H1 (cell line): Measurements from ENCODE around the gene TLK2. TPM values are rescaled to one million over a fixed set of nuclear protein-coding genes. Genes with fewer than 3 reads are reported as not detected.

Experiments
- CTCF ChIA-PET: fragments of 300-600 bp; sonication (Branson Sonifier 250); formaldehyde crosslinking; loops from one replicate; lab custom pipeline; 2021; ENCODE audit not compliant: partially characterized antibody; lab: Charles Lee
- POLR2A ChIA-PET: fragments of 300-600 bp; sonication (Branson Sonifier 250); formaldehyde crosslinking; loops from one replicate; lab custom pipeline; 2021; ENCODE audit warnings: inconsistent platforms; ENCODE audit not compliant: partially characterized antibody; lab: Charles Lee
- DNase-seq, 2 experiments: peaks; one replicate each; pipeline versions ENCODE4 v3.0.0 to v3.0.0-alpha.2; 2010 to 2022; ENCODE audit warnings: low spot score in 2 of 2, low read depth in 1 of 2, mixed read lengths in 1 of 2
- FAIRE-seq: peaks from 2 replicates; lab custom pipeline; 2011; peaks lifted over from hg19 to GRCh38; lab: Jason Lieb, UNC
- H2AFZ ChIP-seq: 2 replicates; pipeline ENCODE4 v1.8.1; 2012; ENCODE audit warnings: low read length, inconsistent platforms
- H2AK5ac ChIP-seq: 2 replicates; pipeline ENCODE4 v1.6.1; 2013; ENCODE audit warnings: low read depth, low read length
- H2BK120ac ChIP-seq: replicated peaks from 2 replicates; pipeline ENCODE3; 2013; ENCODE audit warnings: low read depth, low read length, inconsistent platforms
- H2BK12ac ChIP-seq: 2 replicates; pipeline ENCODE4 v1.6.1; 2013; ENCODE audit warnings: low read depth, low read length
- H2BK15ac ChIP-seq: 2 replicates; pipeline ENCODE4 v1.6.1; 2013; ENCODE audit warnings: low read length
- H2BK20ac ChIP-seq: 2 replicates; pipeline ENCODE4 v1.6.1; 2013; ENCODE audit warnings: low read length
- H2BK5ac ChIP-seq: 2 replicates; pipeline ENCODE4 v1.6.1; 2013; ENCODE audit warnings: low read depth, low read length
- H3K14ac ChIP-seq: 2 replicates; pipeline ENCODE4 v1.6.1; 2013; ENCODE audit warnings: inconsistent platforms; ENCODE audit not compliant: insufficient read length
- H3K18ac ChIP-seq: 2 replicates; pipeline ENCODE4 v1.6.1; 2013; ENCODE audit warnings: low read length; ENCODE audit errors: extremely low read depth
- H3K23ac ChIP-seq: 2 replicates; pipeline ENCODE4 v1.6.1; 2013; ENCODE audit warnings: inconsistent platforms; ENCODE audit not compliant: insufficient read length
- H3K23me2 ChIP-seq: 2 replicates; pipeline ENCODE4 v1.6.1; 2013; ENCODE audit warnings: low read depth, low read length
- H3K27ac ChIP-seq: 2 replicates; pipeline ENCODE4 v1.6.1; 2011; ENCODE audit warnings: low read depth, low read length, inconsistent platforms
- H3K27me3 ChIP-seq, 4 experiments: replicated peaks in 1 of 4; 1 replicate in 1 of 4; 2 replicates in 3 of 4; pipeline versions ENCODE4 v1.6.1 to v1.8.1; 2011 to 2013; ENCODE audit warnings: low read length in 3 of 4, mild to moderate bottlenecking in 3 of 4, inconsistent platforms in 2 of 4, mixed read lengths in 2 of 4, moderate library complexity in 1 of 4; ENCODE audit not compliant: control insufficient read depth in 3 of 4, insufficient read depth in 3 of 4; ENCODE audit errors: extremely low read depth in 1 of 4
- H3K36me3 ChIP-seq, 4 experiments: 2 replicates each; pipeline versions ENCODE4 v1.6.1 to v1.8.1; 2011 to 2013; ENCODE audit warnings: mild to moderate bottlenecking in 4 of 4, low read length in 3 of 4, moderate library complexity in 2 of 4, control low read depth in 1 of 4, inconsistent platforms in 1 of 4; ENCODE audit not compliant: insufficient read depth in 4 of 4, control insufficient read depth in 2 of 4
- H3K4ac ChIP-seq: replicated peaks from 2 replicates; pipeline ENCODE3; 2013; ENCODE audit warnings: low read length, low read depth, mixed read lengths, inconsistent platforms; ENCODE audit not compliant: insufficient read length
- H3K4me1 ChIP-seq, 4 experiments: replicated peaks in 1 of 4; 1 replicate in 1 of 4; 2 replicates in 3 of 4; pipeline versions ENCODE4 v1.6.1 to v1.8.1; 2011 to 2013; ENCODE audit warnings: low read length in 3 of 4, inconsistent platforms in 2 of 4, mixed read lengths in 1 of 4; ENCODE audit not compliant: insufficient read depth in 4 of 4, control insufficient read depth in 3 of 4
- H3K4me2 ChIP-seq, 2 experiments: 2 replicates each; pipeline versions ENCODE4 v1.6.1 to v1.8.1; 2011 to 2013; ENCODE audit warnings: low read depth in 2 of 2, low read length in 2 of 2, control low read depth in 1 of 2, inconsistent platforms in 1 of 2, mild to moderate bottlenecking in 1 of 2; ENCODE audit not compliant: insufficient read depth in 1 of 2
- H3K4me3 ChIP-seq, 4 experiments: fragments of 200-600, 300-600 bp in 1 of 4; sonication (generic), shearing (Covaris generic), sonication (Bioruptor Twin) in 1 of 4; 2 replicates each; pipeline versions ENCODE4 v1.5.1 to v1.8.1; 2011 to 2016; ENCODE audit warnings: low read length in 4 of 4, low read depth in 3 of 4, control low read depth in 2 of 4, inconsistent platforms in 2 of 4, mild to moderate bottlenecking in 2 of 4, mixed read lengths in 1 of 4, moderate library complexity in 1 of 4; ENCODE audit not compliant: insufficient read depth in 2 of 4; ENCODE audit errors: extremely low read depth in 1 of 4
- H3K56ac ChIP-seq: replicated peaks from 2 replicates; pipeline ENCODE3; 2013; ENCODE audit warnings: low read depth, mild to moderate bottlenecking, mixed read lengths, low read length, inconsistent platforms; ENCODE audit not compliant: insufficient read length
- H3K79me1 ChIP-seq: 2 replicates; pipeline ENCODE4 v1.6.1; 2013; ENCODE audit warnings: low read depth, low read length, control low read depth
- H3K79me2 ChIP-seq, 2 experiments: 2 replicates each; pipeline versions ENCODE4 v1.6.1 to v1.8.1; 2012 to 2013; ENCODE audit warnings: low read length in 2 of 2, mild to moderate bottlenecking in 2 of 2, inconsistent platforms in 1 of 2; ENCODE audit not compliant: insufficient read depth in 2 of 2, control insufficient read depth in 1 of 2
- H3K9ac ChIP-seq, 4 experiments: replicated peaks in 1 of 4; 1 replicate in 1 of 4; 2 replicates in 3 of 4; pipeline versions ENCODE4 v1.6.1 to v1.8.1; 2011 to 2013; ENCODE audit warnings: low read depth in 3 of 4, low read length in 3 of 4, control low read depth in 2 of 4, mild to moderate bottlenecking in 2 of 4, moderate library complexity in 2 of 4, inconsistent platforms in 1 of 4; ENCODE audit errors: extremely low read depth in 1 of 4
- H3K9me3 ChIP-seq, 2 experiments: 2 replicates each; pipeline versions ENCODE4 v1.6.1 to v1.8.1; 2012 to 2013; ENCODE audit warnings: mild to moderate bottlenecking in 2 of 2, moderate library complexity in 2 of 2, control low read depth in 1 of 2, inconsistent platforms in 1 of 2, low read depth in 1 of 2, low read length in 1 of 2, mixed read lengths in 1 of 2; ENCODE audit not compliant: insufficient read depth in 2 of 2
- H4K20me1 ChIP-seq, 2 experiments: replicated peaks in 1 of 2; 2 replicates each; pipeline versions ENCODE3 to v1.8.1; 2011 to 2013; ENCODE audit warnings: inconsistent platforms in 2 of 2, low read length in 2 of 2, mild to moderate bottlenecking in 1 of 2; ENCODE audit not compliant: insufficient read depth in 2 of 2, control insufficient read depth in 1 of 2
- H4K5ac ChIP-seq: 2 replicates; pipeline ENCODE4 v1.6.1; 2013; ENCODE audit warnings: low read length, low read depth, mixed read lengths, inconsistent platforms; ENCODE audit not compliant: insufficient read length
- H4K8ac ChIP-seq: 2 replicates; pipeline ENCODE4 v1.8.0; 2013; ENCODE audit warnings: mild to moderate bottlenecking, moderate library complexity, low read length, inconsistent platforms; ENCODE audit not compliant: insufficient read depth; ENCODE audit errors: extremely low read depth
- H4K91ac ChIP-seq: replicated peaks from 2 replicates; pipeline ENCODE3; 2013; ENCODE audit warnings: low read length, mixed read lengths, inconsistent platforms; ENCODE audit not compliant: insufficient read length
- SRF ChIP-seq: IDR thresholded peaks from 2 replicates; pipeline ENCODE4 v1.6.1; 2011; ENCODE audit warnings: mild to moderate bottlenecking, low read depth, low read length, moderate library complexity
- SUZ12 ChIP-seq: fragments of 200-600 bp; sonication (generic); IDR thresholded peaks from 2 replicates; pipeline ENCODE4 v1.6.1; 2012; ENCODE audit warnings: mild to moderate bottlenecking, inconsistent platforms, low read length, moderate library complexity, mixed read lengths
- TCF12 ChIP-seq: IDR thresholded peaks from 2 replicates; pipeline ENCODE4 v1.6.1; 2011; ENCODE audit warnings: low read depth, mild to moderate bottlenecking, low read length
- WGBS, 2 experiments: shearing (Covaris generic) in 1 of 2; methylation state at CpG; one replicate each; pipeline versions ENCODE4 v1.1.6 to v1.1.7; 2013 to 2015; ENCODE audit warnings: low lambda C conversion rate in 2 of 2, mixed read lengths in 2 of 2, inconsistent platforms in 1 of 2, low coverage in 1 of 2, missing lambda C conversion rate in 1 of 2; ENCODE audit not compliant: insufficient replicate concordance in 2 of 2, insufficient coverage in 1 of 2, insufficient read length in 1 of 2; ENCODE audit errors: extremely low coverage in 1 of 2, missing lambda C conversion rate in 1 of 2; 5-methylcytosine and 5-hydroxymethylcytosine counted together
- polyA plus RNA-seq, 7 experiments: library from polyadenylated mRNA; depleted of rRNA in 3 of 7; stranded (reverse) in 5 of 7; unstranded in 2 of 7; fragments of >200 nt in 5 of 7; fragments of 200-250 nt in 2 of 7; gene quantifications; 1 replicate in 5 of 7; 2 replicates in 1 of 7; 4 replicates in 1 of 7; pipeline versions ENCODE4 v1.2.1 to v1.2.3, GENCODE V29; 2011 to 2013; ENCODE audit warnings: missing spikeins in 2 of 7, mixed read lengths in 2 of 7
- total RNA-seq: library from RNA; stranded (reverse); fragmentation: NEBNext Ultra II Directional; extraction: Animal tissue kit (Norgen Biotek cat#: 25700); gene quantifications from 2 replicates; pipeline ENCODE4 v1.2.1, GENCODE V29; 2021

The TLK2 gene
- total and polyA plus RNA-seq, 2 of the 8 experiments (the other 6 are each of a cell fraction or from before 2014, with no cell fraction given): 43.1 to 59.9 TPM

GRCh38 chr17:62562656-62563055 is 84.0 kb downstream of the TLK2 start:
- Histone ChIP-seq H3K4me3 (no peak overlapping the region), H3K27ac (no peak overlapping the region), H4K91ac (no peak overlapping the region), H2AK5ac (no peak overlapping the region), H3K4me2 (no peak overlapping the region), H3K23ac (no peak overlapping the region), H2AFZ (no peak overlapping the region), H2BK20ac (no peak overlapping the region), H3K79me1 (no peaks in the 10 kb centered on the region), H3K79me2 (no peaks in the 10 kb centered on the region), H3K56ac (no peak overlapping the region), H2BK120ac (no peak overlapping the region), H2BK5ac (no peak overlapping the region), H4K8ac (no peak overlapping the region), H3K36me3 (peaks cover 2 to 37% (median 13%) of the 10 kb centered on the region in 4 experiments; a peak in 6 of 8 replicates), H3K18ac (no peak overlapping the region), H3K4me1 (no peaks in the 10 kb centered on the region), H4K5ac (no peak overlapping the region), H2BK15ac (no peak overlapping the region), H3K14ac (no peak overlapping the region), H3K9ac (no peak overlapping the region), H3K23me2 (no peaks in the 10 kb centered on the region), H3K4ac (no peak overlapping the region), H2BK12ac (no peak overlapping the region), H4K20me1 (no peaks in the 10 kb centered on the region), H3K27me3 (no peaks in the 10 kb centered on the region), H3K9me3 (no peaks in the 10 kb centered on the region)
- WGBS, 2 experiments: 95% methylated on average over 1 of the region's 1 CpG; no CpG with 5 or more reads in 1 of the 2 experiments
- DNase-seq (no peak), FAIRE-seq (no peak)
- ChIA-PET POLR2A (no interaction called here), CTCF (interaction anchor here (0.6 to 1.9 kb wide), 2 partner anchors 11 to 158 kb away, joined by 3 to 4 read pairs; no protein-coding TSS in a partner anchor)
- TF ChIP-seq TCF12 (no peak), SRF (no peak), SUZ12 (no peak)
